ENCODE results near the gene CETN2. TPM values are rescaled to one million over a fixed set of nuclear protein-coding genes. Genes with fewer than 3 reads are reported as not detected.

The CETN2 gene
- total RNA-seq, 6 experiments from 2014 or later, result 8.4 to 11.4 (median 10.9) TPM

DNA sequence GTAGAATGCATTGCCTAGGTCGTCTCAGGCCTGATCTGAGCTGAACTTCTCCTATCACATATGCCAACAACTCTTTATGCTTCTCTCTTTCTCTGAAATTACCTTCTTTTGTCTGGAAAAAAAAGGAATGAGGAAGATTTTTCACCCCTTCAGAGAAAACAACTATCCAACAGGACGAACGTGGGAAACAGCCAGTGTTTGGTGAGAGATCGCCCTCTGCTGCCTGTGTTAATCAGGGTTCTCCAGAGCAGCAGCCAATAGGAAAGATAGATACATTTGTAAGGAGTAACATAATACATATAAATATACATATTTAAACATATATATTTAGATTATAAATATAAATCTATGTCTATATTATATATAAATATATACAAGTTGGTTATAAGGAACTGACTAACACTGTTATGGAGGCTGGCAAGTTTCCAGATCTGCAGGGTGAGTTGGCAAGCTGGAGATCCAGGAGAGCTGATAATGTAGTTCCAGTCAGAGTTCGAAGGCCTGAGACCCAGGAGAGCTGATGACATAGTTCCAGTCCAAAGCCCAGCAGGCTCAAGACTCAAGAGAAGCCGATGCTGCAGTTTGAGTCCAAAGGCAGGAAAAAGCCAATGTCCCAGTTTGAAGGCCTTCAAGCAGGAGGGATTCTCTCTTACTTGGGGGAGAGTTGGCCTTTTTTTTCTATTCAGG lies 13.3 kb downstream of the CETN2 start:
- TF ChIP-seq, protein P1, sequence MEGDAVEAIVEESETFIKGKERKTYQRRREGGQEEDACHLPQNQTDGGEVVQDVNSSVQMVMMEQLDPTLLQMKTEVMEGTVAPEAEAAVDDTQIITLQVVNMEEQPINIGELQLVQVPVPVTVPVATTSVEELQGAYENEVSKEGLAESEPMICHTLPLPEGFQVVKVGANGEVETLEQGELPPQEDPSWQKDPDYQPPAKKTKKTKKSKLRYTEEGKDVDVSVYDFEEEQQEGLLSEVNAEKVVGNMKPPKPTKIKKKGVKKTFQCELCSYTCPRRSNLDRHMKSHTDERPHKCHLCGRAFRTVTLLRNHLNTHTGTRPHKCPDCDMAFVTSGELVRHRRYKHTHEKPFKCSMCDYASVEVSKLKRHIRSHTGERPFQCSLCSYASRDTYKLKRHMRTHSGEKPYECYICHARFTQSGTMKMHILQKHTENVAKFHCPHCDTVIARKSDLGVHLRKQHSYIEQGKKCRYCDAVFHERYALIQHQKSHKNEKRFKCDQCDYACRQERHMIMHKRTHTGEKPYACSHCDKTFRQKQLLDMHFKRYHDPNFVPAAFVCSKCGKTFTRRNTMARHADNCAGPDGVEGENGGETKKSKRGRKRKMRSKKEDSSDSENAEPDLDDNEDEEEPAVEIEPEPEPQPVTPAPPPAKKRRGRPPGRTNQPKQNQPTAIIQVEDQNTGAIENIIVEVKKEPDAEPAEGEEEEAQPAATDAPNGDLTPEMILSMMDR (IDR thresholded peaks at IDR 0.05), result peak; percentile 33 to 53 (median 50)
- no peak for TF ChIP-seq POLR2A (IDR thresholded peaks at IDR 0.05)
- Histone ChIP-seq H3K27me3 (no peaks in the 10 kb centered on the region), H3K36me3 (no peaks in the 10 kb centered on the region), H3K4me1 (no peaks in the 10 kb centered on the region), H3K4me3 (no peak overlapping the region), H3K27ac (no peak overlapping the region), H3K9me3 (no peaks in the 10 kb centered on the region)
- 5% methylated on average over 5 of the region's 6 CpGs for WGBS (ENCODE audit: insufficient coverage, low coverage, low lambda C conversion rate, missing lambda C conversion rate)
- DNase-seq, result peak in 1 of 3 donors; percentile 59
- ATAC-seq, result peak; percentile 77 to 89 (median 81)
- intact Hi-C loops (cut with DNase I), result no loop called here

DNA sequence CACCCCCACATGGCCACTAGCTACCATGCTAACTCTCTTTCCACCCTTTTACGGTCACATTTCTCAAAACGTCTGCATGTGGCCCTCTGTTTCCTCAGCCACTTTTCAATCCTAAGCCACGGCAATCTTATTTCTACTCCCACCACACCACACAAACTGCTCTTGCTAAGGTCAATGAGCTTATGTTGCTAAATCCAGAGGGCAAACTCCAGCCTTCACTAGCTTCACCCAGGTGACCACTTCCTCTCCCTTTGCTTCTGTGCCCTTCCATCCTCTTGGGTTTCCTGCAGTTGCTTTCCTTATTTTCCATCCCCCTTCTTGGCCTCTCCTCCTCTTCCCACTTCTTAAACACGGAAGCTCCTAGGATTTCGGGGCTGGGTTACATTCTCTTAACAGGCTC lies 16.5 kb downstream of the CETN2 start:
- H3K4me3 ChIP-seq, result no peak overlapping the region
- H3K36me3 ChIP-seq, result no peaks in the 10 kb centered on the region
- DNase-seq (peak in 1 of 3 donors; percentile 52), ATAC-seq (peak in 2 of 4 donors; percentile 66 to 90)
- TF ChIP-seq, protein P1 (IDR thresholded peaks at IDR 0.05), result no peak
- TF ChIP-seq POLR2A (IDR thresholded peaks at IDR 0.05), result no peak
- H3K27me3 ChIP-seq, result no peaks in the 10 kb centered on the region
- no peaks in the 10 kb centered on the region for H3K4me1 ChIP-seq
- WGBS (ENCODE audit: insufficient coverage, low coverage, low lambda C conversion rate, missing lambda C conversion rate), result 33% methylated on average over 5 of the region's 5 CpGs
- no peaks in the 10 kb centered on the region for H3K9me3 ChIP-seq
- H3K27ac ChIP-seq, result no peak overlapping the region
- intact Hi-C loops (cut with DNase I), result no loop called here

- ATAC-seq, result peak in 1 of 4 donors; percentile 60
- Histone ChIP-seq H3K4me3 (no peak overlapping the region), H3K27me3 (no peaks in the 10 kb centered on the region), H3K36me3 (no peaks in the 10 kb centered on the region), H3K4me1 (no peaks in the 10 kb centered on the region), H3K27ac (no peak overlapping the region), H3K9me3 (no peaks in the 10 kb centered on the region)
- intact Hi-C loops (cut with DNase I), result no loop called here
- no peak for TF ChIP-seq POLR2A (IDR thresholded peaks at IDR 0.05)
- TF ChIP-seq, protein P1 (IDR thresholded peaks at IDR 0.05), result no peak
- 27% methylated on average over 5 of the region's 5 CpGs for WGBS (ENCODE audit: insufficient coverage, low coverage, low lambda C conversion rate, missing lambda C conversion rate)
- no peak for DNase-seq
Measured at GRCh38 chrX:152813206-152813605, 17.4 kb downstream of the CETN2 start.

- no peak for ATAC-seq
- DNase-seq, result no peak
- no peak overlapping the region for H3K4me3 ChIP-seq
- H3K9me3 ChIP-seq, result no peaks in the 10 kb centered on the region
- 54% methylated on average over 2 of the region's 4 CpGs for WGBS (ENCODE audit: insufficient coverage, low coverage, low lambda C conversion rate, missing lambda C conversion rate)
- no peaks in the 10 kb centered on the region for H3K36me3 ChIP-seq
- H3K27ac ChIP-seq, result no peak overlapping the region
- no peaks in the 10 kb centered on the region for H3K27me3 ChIP-seq
- intact Hi-C loops (cut with DNase I), result no loop called here
- TF ChIP-seq POLR2A (IDR thresholded peaks at IDR 0.05), result no peak
- TF ChIP-seq, protein P1 (IDR thresholded peaks at IDR 0.05), result no peak
- H3K4me1 ChIP-seq, result no peaks in the 10 kb centered on the region
Measured at GRCh38 chrX:152810403-152810802, 20.2 kb downstream of the CETN2 start.

Data from right lobe of liver (tissue), 6 donors.